ENCODE data around the gene AJAP1.

AJAP1 gene

DNA sequence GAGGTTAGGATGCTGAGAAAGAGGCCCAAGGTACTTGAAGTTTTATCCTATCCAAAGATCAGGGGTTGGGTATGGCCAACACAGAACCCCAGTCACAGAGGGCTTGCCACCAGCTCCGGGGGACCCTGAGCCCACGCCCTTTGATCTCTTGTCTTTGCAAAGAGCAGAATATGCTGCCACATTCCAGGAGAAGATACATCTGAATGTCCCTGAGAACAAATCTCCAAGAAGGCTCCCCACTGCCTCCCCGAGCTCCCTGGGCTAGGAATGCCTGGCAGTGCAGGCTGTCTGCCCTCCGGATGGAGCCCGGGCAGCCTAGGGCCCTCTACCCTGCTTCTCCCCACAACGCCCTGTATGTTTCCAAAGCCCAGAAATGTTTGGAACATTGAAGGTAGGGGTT is 49.2 kb downstream of the AJAP1 start:
- TF ChIP-seq, protein P1, sequence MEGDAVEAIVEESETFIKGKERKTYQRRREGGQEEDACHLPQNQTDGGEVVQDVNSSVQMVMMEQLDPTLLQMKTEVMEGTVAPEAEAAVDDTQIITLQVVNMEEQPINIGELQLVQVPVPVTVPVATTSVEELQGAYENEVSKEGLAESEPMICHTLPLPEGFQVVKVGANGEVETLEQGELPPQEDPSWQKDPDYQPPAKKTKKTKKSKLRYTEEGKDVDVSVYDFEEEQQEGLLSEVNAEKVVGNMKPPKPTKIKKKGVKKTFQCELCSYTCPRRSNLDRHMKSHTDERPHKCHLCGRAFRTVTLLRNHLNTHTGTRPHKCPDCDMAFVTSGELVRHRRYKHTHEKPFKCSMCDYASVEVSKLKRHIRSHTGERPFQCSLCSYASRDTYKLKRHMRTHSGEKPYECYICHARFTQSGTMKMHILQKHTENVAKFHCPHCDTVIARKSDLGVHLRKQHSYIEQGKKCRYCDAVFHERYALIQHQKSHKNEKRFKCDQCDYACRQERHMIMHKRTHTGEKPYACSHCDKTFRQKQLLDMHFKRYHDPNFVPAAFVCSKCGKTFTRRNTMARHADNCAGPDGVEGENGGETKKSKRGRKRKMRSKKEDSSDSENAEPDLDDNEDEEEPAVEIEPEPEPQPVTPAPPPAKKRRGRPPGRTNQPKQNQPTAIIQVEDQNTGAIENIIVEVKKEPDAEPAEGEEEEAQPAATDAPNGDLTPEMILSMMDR (IDR thresholded peaks at IDR 0.05; ENCODE audit: insufficient read depth, low read depth, low read length, missing control alignments) = no peak
- DNase-seq (ENCODE audit: low read depth) = no peak
- no peak overlapping the region for H3K4me3 ChIP-seq (ENCODE audit: low read depth, low read length)

DNA sequence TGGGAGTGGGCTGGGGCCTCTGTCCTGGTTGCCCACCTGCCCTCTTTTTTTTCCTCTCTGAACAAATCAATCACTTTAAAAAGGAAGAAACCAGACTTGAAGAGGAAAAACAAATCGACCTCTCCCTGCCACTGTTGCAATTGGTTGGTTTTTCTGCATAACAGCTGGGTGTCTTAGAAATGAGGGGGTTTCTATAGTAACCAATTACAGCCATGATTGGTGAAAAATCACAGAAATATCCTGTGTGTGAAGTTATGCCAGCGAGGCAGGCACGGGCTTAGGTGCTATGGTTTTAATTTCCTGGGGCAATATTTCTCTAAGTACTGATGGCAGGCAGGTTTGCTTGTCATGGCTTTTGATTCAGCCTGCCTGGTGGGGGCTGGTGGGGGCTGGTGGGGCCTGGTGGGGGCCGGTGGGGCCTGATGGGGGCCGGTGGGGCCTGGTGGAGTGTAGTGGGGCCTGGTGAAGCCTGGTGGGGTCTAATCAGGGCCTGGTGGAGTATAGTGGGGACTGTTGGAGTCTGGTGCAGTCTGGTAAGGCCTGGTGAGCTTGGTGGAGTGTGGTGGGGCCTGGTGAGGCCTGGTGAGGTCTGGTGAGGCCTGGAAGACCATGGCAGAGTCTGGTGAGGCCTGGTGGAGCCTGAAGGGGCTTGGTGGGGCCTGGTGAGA is 54.6 kb downstream of the AJAP1 start:
- TF ChIP-seq, protein P1 (IDR thresholded peaks at IDR 0.05; ENCODE audit: insufficient read depth, low read depth, low read length, missing control alignments) = no peak
- DNase-seq (ENCODE audit: low read depth) = no peak
- H3K4me3 ChIP-seq (ENCODE audit: low read depth, low read length) = no peak overlapping the region

DNA sequence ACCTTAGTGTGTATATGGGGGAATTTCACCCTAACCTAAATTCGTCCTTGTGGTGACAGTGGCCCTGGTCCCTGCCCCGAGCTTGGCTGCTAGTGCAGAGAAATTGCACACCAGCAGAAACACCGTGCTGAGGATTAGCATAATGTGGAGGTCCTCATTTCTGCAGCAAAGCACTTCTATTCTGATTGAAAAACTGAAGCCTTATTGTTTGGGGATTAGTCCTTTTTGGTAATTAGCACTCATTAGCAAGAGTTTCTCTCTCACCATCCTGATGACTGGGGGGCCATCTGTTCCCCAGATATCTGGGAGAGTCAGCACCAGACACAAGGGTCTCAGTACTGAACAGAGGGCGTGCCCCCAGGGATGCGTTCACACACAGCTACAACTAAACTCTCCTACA is 55.2 kb downstream of the AJAP1 start:
- TF ChIP-seq, protein P1 (IDR thresholded peaks at IDR 0.05; ENCODE audit: insufficient read depth, low read depth, low read length, missing control alignments) = no peak
- no peak overlapping the region for H3K4me3 ChIP-seq (ENCODE audit: low read depth, low read length)
- DNase-seq (ENCODE audit: low read depth) = no peak

DNA sequence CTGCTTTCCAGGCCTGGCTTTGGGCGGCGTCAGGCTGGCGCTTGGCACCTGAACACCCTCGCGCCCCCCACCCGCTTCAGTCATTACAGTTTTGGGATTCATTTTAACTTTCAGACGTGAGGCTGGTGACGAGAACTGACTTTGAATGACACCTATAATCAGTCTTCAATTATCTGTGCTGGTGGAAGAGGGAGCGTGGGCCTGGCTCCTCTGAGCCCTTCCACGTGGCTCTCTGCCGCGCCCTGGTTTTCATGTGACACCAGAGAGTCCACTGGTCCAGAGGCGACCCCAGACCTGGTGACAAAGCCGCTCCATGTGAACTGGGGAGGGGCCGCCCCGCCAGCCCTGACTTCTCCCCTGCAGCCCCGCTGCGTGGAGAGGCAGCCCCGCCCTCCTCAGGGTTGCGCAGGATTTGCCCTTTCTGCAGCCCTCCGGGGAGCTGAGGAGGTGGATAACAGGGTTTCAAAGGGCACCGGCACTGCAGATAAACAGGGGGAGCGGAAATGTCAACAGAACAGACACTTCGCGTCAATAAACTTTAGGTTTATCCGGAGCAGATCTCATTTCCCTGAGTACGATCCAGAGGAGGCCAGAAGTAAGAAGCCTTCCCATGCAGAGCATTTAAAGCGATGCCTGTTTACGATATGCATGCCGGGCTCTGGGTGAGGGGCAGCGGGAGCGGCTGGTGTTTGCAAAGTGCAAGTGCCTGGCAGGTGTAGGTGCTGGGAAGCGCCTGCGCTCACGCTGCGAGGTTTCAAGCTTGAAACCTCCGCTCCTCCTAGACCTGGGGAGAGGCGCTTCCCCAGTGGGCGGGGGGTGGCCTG is 56.4 kb downstream of the AJAP1 start:
- TF ChIP-seq, protein P1 (IDR thresholded peaks at IDR 0.05; ENCODE audit: insufficient read depth, low read depth, low read length, missing control alignments) = no peak
- no peak overlapping the region for H3K4me3 ChIP-seq (ENCODE audit: low read depth, low read length)
- no peak for DNase-seq (ENCODE audit: low read depth)

DNA sequence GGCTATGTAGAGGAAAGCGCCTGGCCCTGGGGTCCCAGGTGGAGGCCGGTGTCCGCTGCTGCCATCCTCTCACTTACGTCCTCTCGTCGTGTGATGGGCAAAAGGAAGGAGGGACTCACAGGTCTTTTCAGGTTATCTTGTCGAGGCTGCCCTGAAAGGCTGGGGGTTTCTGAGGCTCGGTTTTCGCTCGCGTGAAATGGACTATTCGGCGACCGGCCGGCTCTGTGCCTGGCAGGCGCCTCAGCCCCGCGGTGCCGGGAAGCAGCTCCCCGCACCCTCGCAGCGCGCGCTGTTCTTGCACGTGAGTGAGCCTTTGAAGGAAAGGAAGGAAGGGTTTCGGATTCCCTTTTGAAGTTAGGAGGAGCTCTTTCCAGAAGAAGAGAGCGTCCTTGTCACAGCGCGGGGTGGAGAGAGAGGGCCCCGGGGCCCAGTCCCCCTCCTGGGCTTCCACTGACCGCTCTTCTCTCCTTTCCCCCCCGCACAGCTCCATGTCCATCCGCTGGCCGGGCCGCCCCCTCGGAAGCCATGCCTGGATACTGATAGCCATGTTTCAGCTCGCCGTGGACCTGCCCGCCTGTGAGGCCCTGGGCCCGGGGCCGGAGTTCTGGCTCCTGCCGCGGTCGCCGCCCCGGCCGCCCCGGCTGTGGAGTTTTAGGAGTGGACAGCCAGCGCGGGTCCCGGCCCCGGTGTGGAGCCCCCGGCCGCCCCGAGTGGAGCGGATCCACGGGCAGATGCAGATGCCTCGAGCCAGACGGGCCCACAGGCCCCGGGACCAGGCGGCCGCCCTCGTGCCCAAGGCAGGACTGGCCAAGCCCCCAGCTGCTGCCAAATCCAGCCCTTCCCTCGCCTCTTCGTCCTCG is 57.2 kb downstream of the AJAP1 start:
- TF ChIP-seq, protein P1 (IDR thresholded peaks at IDR 0.05; ENCODE audit: insufficient read depth, low read depth, low read length, missing control alignments) = no peak
- no peak overlapping the region for H3K4me3 ChIP-seq (ENCODE audit: low read depth, low read length)
- DNase-seq (ENCODE audit: low read depth) = no peak

DNA sequence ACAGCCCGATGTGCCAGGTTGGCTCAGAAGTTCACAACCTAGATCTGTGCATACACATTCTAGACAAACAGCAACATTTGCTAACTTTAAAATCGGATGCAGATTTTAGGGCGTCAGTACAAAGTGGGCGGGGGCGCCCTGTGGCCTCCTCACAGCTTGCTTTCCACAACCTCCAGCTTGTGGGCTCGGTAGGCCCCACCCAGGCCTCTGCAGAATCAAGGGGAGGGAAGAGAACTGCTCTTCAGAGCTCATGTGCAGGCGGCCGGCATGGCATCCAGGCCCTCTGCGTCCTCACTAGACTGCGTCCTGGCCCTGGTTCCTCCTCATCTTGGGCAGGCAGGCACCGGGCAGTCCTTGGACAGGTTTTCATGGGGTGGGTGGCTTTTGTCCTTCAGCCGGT is 59.3 kb downstream of the AJAP1 start:
- TF ChIP-seq, protein P1 (IDR thresholded peaks at IDR 0.05; ENCODE audit: insufficient read depth, low read depth, low read length, missing control alignments) = no peak
- H3K4me3 ChIP-seq (ENCODE audit: low read depth, low read length) = no peak overlapping the region
- no peak for DNase-seq (ENCODE audit: low read depth)

Measured in GM12865 (cell line).